ENCODE data around the gene TRIOBP. TPM values are rescaled to one million over a fixed set of nuclear protein-coding genes. Genes with fewer than 3 reads are reported as not detected.
"Not testable (repeated sequence)": the region's sequence is repeated elsewhere in the genome, so short reads cannot be mapped to it uniquely, and the experiment has no call there.

TRIOBP gene
- total RNA-seq, 1 donor from 2014 or later = 108 TPM

DNA sequence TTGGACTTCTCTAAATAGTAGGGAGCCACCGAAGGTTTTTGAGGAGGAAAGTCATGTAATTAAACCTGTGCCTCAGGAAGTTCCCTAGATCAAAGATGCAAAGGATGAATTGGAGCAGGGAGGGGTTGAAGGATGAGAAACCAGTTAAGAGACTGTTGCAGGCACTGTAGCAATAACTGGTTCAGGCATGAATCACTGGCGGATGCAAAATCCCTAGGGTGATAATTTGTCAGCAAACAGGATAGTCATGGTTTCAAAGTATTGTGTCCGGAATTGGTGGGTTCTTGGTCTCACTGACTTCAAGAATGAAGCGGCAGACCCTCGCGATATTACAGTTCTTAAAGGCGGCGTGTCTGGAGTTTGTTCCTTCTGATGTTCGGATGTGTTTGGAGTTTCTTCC, 19.9 kb downstream of the TRIOBP start:
- Histone ChIP-seq H3K27me3 (no peaks in the 10 kb centered on the region), H3K36me3 (no peaks in the 10 kb centered on the region), H3K9me3 (no peaks in the 10 kb centered on the region), H3K27ac (no peak overlapping the region), H3K4me1 (no peaks in the 10 kb centered on the region), H3K4me3 (no peak overlapping the region)
- DNase-seq (ENCODE audit: extremely low spot score in 2 of 2) = no peak
- intact Hi-C loops (cut with DNase I) = no loop called here
- TF ChIP-seq, protein P1, sequence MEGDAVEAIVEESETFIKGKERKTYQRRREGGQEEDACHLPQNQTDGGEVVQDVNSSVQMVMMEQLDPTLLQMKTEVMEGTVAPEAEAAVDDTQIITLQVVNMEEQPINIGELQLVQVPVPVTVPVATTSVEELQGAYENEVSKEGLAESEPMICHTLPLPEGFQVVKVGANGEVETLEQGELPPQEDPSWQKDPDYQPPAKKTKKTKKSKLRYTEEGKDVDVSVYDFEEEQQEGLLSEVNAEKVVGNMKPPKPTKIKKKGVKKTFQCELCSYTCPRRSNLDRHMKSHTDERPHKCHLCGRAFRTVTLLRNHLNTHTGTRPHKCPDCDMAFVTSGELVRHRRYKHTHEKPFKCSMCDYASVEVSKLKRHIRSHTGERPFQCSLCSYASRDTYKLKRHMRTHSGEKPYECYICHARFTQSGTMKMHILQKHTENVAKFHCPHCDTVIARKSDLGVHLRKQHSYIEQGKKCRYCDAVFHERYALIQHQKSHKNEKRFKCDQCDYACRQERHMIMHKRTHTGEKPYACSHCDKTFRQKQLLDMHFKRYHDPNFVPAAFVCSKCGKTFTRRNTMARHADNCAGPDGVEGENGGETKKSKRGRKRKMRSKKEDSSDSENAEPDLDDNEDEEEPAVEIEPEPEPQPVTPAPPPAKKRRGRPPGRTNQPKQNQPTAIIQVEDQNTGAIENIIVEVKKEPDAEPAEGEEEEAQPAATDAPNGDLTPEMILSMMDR (IDR thresholded peaks at IDR 0.05) = no peak
- TF ChIP-seq POLR2AphosphoS5 (IDR thresholded peaks at IDR 0.05; ENCODE audit: insufficient read depth in 1 of 2, low read depth in 1 of 2) (no peak), POLR2A (IDR thresholded peaks at IDR 0.05) (no peak)

DNA sequence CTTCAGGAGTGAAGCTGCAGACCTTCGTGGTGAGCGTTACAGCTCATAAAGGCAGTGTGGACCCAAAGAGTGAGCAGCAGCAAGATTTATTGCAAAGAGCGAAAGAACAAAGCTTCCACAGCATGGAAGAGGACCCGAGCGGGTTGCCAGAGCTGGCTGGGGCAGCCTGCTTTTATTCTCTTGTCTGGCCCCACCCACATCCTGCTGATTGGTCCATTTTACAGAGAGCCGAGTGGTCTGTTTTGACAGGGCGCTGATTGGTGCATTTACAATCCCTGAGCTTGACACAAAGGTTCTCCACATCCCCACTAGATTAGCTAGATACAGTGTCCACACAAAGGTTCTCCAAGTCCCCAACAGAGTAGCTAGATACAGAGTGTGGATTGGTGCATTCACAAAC, 20.4 kb downstream of the TRIOBP start:
- H3K27ac ChIP-seq; H3K4me3 ChIP-seq; H3K27me3 ChIP-seq; DNase-seq (ENCODE audit: extremely low spot score in 2 of 2); H3K4me1 ChIP-seq; H3K9me3 ChIP-seq; intact Hi-C loops (cut with DNase I); H3K36me3 ChIP-seq: not testable (repeated sequence)

DNA sequence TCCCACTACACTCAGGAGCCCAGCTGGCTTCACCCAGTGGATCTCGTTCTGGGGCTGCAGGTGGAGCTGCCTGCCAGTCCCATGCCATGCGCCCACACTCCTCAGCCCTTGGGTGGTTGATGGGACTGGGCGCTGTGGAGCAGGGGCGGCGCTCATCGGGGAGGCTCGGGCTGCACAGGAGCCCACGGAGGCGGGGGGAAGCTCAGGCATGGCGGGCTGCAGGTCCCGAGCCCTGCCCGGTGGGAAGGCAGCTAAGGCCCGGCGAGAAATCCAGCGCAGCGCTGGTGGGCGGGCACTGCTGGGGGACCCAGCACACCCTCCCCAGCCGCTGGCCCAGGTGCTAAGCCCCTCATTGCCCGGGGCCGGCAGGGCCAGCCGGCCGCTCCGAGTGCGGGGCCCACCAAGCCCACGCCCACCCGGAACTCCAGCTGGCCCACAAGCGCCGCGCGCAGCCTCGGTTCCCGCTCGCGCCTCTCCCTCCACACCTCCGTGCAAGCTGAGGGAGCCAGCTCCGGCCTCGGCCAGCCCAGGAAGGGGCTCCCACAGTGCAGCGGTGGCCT, 21.0 kb downstream of the TRIOBP start:
- intact Hi-C loops (cut with DNase I); H3K36me3 ChIP-seq; H3K27me3 ChIP-seq; H3K9me3 ChIP-seq; H3K4me3 ChIP-seq; H3K4me1 ChIP-seq; DNase-seq (ENCODE audit: extremely low spot score in 2 of 2); H3K27ac ChIP-seq: not testable (repeated sequence)

DNA sequence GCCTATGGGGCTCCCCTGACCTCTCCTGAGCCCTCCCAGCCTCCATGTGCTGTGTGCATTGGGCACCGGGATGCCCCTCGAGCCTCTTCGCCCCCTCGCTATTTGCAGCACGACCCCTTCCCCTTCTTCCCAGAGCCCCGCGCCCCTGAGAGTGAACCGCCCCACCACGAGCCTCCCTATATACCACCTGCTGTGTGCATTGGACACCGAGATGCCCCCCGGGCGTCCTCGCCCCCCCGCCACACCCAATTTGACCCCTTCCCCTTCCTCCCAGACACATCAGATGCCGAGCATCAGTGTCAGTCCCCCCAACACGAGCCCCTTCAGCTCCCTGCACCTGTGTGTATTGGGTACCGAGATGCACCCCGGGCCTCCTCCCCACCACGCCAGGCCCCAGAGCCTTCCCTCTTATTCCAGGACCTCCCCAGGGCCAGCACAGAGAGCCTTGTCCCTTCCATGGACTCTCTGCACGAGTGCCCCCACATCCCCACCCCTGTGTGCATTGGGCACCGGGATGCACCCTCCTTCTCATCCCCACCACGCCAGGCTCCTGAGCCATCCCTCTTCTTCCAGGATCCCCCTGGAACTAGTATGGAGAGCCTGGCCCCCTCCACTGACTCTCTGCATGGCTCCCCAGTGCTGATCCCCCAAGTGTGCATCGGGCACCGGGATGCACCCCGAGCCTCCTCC, 28.8 kb downstream of the TRIOBP start:
- no peak for DNase-seq (ENCODE audit: extremely low spot score in 2 of 2)
- intact Hi-C loops (cut with DNase I) = no loop called here
- Histone ChIP-seq H3K36me3 (no peaks in the 10 kb centered on the region), H3K4me1 (peaks cover 16% of the 10 kb centered on the region), H3K27ac (no peak overlapping the region), H3K9me3 (no peaks in the 10 kb centered on the region), H3K27me3 (no peaks in the 10 kb centered on the region), H3K4me3 (no peak overlapping the region)
- TF ChIP-seq, protein P1 (IDR thresholded peaks at IDR 0.05) = no peak
- TF ChIP-seq POLR2A (IDR thresholded peaks at IDR 0.05) = no peak
- TF ChIP-seq POLR2AphosphoS5 (IDR thresholded peaks at IDR 0.05; ENCODE audit: insufficient read depth in 1 of 2, low read depth in 1 of 2) = no peak

DNA sequence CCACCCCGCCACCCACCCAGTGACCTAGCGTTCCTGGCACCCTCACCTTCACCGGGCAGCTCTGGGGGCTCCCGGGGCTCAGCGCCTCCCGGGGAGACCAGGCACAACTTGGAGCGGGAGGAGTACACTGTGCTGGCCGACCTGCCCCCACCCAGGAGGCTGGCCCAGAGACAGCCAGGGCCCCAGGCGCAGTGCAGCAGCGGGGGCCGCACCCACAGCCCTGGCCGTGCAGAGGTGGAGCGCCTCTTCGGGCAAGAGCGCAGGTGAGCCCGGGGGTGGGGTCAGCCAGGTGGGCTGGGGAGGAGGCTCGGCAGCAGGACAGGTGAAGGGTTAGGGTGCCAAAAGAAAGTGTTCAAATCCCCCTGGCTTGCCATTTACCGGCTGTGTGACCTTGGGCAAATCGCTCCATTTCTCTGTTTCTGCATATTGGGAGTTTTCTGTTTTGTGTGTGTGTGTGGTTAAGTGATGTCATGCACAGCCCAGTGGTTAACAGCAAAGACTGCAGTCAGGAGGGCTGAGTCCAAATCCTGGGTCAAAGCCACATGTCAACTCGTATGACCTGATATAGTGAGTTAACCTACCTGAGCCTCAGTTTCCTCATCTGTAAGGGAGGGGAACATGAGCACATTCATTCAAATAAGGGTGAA, 29.5 kb downstream of the TRIOBP start:
- TF ChIP-seq, protein P1 (IDR thresholded peaks at IDR 0.05) = no peak
- TF ChIP-seq POLR2AphosphoS5 (IDR thresholded peaks at IDR 0.05; ENCODE audit: insufficient read depth in 1 of 2, low read depth in 1 of 2) (no peak), POLR2A (IDR thresholded peaks at IDR 0.05) (no peak)
- intact Hi-C loops (cut with DNase I) = no loop called here

DNA sequence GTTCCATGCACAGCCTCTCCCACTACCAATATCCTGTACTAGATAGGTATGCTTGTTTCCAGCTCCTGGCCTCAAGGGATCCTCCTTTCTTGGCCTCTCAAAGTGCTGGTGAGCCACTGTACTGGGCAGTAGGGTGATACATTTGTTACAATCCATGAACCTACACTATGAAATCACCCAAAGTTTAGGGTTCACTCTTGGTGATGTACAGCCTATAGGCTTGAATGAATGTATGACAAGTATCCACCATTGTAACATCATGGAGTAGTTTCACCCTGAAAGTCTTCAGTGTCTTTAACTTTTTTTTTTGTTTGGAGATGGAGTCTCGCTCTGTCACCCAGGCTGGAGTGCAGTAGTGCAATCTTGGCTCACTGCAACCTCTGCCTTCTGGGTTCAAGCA, 31.8 kb downstream of the TRIOBP start:
- no peaks in the 10 kb centered on the region for H3K9me3 ChIP-seq
- TF ChIP-seq POLR2A (IDR thresholded peaks at IDR 0.05) = no peak
- TF ChIP-seq, protein P1 (IDR thresholded peaks at IDR 0.05) = no peak
- TF ChIP-seq POLR2AphosphoS5 (IDR thresholded peaks at IDR 0.05; ENCODE audit: insufficient read depth in 1 of 2, low read depth in 1 of 2) = no peak
- intact Hi-C loops (cut with DNase I) = no loop called here
- H3K4me3 ChIP-seq = no peak overlapping the region
- no peaks in the 10 kb centered on the region for H3K36me3 ChIP-seq
- no peak for DNase-seq (ENCODE audit: extremely low spot score in 2 of 2)
- peaks cover 16% of the 10 kb centered on the region for H3K4me1 ChIP-seq
- no peaks in the 10 kb centered on the region for H3K27me3 ChIP-seq
- peak overlapping the region; percentile 75 for H3K27ac ChIP-seq

More for the DNA sequence above, 29.5 kb downstream of the TRIOBP start:
- no peaks in the 10 kb centered on the region for H3K27me3 ChIP-seq
- no peak overlapping the region for H3K4me3 ChIP-seq
- no peaks in the 10 kb centered on the region for H3K9me3 ChIP-seq
- DNase-seq (ENCODE audit: extremely low spot score in 2 of 2) = no peak
- H3K4me1 ChIP-seq = peaks cover 16% of the 10 kb centered on the region
- no peaks in the 10 kb centered on the region for H3K36me3 ChIP-seq
- H3K27ac ChIP-seq = no peak overlapping the region
